Lower leg skin (tissue), 3 donors: ENCODE results near the gene ZFYVE21.

Experiments
- CTCF ChIP-seq, 3 donors: fragments of 450-650 bp; IDR thresholded peaks; one replicate each; pipeline ENCODE4 v1.5.1; 2016; ENCODE audit warnings: antibody characterized with exemption in 3 of 3, mild to moderate bottlenecking in 3 of 3, moderate library complexity in 2 of 3
- POLR2A ChIP-seq, 2 donors: fragments of 450-650 bp; IDR thresholded peaks; one replicate each; pipeline ENCODE4 v1.6.1; 2016 to 2017; ENCODE audit warnings: antibody characterized with exemption in 2 of 2, mild to moderate bottlenecking in 1 of 2, moderate library complexity in 1 of 2

DNA sequence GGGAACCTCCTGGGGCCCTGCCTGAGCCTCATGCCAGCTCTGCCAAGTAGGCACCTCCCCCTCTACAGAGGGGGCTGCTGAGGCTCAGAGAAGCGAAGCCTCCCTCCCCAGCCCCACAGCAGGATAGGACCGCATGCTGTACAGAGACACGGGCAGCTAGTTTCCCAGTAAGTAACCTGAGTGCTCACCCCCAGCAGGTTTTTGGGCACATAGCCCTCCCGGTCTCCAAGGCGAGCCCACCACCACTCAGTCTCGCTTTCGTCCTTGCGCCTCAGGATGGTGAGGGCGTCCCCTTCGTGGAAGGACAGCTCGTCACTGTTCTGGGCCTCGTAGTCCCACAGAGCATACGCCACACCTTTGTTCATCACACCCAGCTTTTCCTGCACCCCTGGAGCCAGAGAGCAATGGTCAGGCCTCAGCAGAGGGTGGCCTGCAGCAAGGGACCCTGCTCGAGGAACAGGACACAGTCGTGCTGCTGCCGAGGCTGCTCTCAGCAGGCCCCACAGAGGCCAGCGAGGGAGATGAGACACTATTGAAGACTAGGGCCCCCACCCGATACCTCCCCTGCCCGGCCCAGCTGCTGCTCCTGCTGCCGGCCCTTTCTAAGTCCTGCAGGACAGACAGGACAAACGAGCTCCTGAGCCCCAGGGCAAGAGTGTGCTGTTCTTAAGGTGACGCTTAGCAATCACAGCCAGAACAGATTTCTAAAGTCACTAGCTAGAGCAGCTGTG lies 20.4 kb downstream of the ZFYVE21 start:
- TF ChIP-seq CTCF (IDR thresholded peaks at IDR 0.05) (no peak), POLR2A (IDR thresholded peaks at IDR 0.05) (no peak)
